GM12801 (cell line): ENCODE results near the gene AGER.

Experiments
- CTCF ChIP-seq: IDR thresholded peaks from one replicate; pipeline ENCODE4 v1.5.1; 2011; ENCODE audit warnings: control low read depth; ENCODE audit not compliant: insufficient read length; ENCODE audit errors: extremely low read depth

Gene AGER

GRCh38 chr6:32178547-32179440 is 5.3 kb downstream of the AGER start:
- TF ChIP-seq CTCF: no peak

DNA sequence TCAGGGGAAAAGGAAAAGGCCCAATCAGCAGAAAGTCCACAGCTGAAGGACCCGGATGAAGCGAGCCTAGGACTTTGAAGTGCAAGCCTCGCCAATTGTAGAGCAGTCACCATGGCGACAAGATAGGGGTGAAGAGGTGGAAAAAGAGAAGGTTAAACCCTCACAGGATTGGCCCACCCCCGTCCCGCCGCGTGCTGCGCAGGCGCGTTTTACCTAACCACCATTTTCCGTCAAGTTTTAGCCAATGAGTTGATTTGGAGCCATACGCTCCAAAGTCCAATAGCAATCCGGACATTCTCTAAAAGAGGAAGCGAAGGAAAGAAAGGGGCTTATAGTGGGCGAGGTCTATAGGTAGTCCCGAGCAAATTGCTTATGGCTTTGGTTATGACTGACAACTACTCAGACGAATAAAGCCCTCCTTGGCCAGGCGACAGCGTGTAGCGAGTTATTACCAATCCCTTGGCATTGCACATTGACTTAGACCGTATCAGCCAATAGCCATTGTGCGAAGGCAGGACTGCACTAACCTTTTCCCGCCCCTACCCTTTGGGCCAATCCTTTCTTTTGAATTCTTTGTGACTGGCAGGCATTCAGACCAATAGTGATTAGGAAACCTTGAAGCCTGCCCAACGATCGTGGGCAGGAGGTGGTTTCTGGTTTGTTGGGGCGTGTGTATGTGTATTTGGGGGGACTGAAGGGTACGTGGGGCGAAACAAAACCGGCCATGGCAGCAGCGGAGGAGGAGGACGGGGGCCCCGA is 6.1 kb downstream of the AGER start, which contains the start of gene RNF5:
RNF5 (plus strand) TSS at position 618 of the 759 bp plus-strand sequence; CDS start at position 725, 107 bp downstream.
- no peak for TF ChIP-seq CTCF

GRCh38 chr6:32177183-32177787 is 6.8 kb downstream of the AGER start:
- no peak for TF ChIP-seq CTCF

DNA sequence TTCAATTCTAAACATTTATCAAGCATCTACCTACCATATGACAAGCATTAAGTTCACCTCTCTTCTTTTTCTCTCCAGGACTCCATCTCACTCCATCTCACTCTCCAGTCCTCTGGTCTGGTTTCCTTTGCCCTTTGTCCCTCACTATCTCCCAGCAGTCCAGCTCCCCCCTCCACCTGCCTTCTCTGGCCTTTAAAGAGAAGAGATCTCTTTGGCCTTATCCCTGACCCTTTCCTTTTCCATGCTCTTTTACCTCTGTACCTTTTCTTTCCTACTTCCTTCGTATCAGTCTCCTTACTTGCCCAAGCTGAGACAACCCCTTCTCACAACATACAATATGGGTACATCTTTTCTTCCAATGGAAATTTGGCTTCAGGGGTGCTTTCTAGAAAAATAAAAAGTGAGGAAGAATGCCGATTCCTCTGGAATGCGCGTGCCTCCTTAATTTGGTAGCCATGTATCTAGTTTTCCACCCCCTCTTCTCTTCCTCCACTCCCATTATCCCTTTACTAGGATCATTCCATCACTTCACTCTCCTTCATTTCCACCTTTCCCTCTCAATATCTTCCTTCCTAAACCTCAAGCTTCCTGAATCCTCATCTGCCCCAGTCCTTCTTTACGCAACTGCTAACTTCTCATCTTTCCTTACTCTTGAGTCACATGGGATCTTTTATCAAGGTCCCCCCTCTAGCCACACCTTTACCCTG is 7.4 kb downstream of the AGER start:
- TF ChIP-seq CTCF: no peak

DNA sequence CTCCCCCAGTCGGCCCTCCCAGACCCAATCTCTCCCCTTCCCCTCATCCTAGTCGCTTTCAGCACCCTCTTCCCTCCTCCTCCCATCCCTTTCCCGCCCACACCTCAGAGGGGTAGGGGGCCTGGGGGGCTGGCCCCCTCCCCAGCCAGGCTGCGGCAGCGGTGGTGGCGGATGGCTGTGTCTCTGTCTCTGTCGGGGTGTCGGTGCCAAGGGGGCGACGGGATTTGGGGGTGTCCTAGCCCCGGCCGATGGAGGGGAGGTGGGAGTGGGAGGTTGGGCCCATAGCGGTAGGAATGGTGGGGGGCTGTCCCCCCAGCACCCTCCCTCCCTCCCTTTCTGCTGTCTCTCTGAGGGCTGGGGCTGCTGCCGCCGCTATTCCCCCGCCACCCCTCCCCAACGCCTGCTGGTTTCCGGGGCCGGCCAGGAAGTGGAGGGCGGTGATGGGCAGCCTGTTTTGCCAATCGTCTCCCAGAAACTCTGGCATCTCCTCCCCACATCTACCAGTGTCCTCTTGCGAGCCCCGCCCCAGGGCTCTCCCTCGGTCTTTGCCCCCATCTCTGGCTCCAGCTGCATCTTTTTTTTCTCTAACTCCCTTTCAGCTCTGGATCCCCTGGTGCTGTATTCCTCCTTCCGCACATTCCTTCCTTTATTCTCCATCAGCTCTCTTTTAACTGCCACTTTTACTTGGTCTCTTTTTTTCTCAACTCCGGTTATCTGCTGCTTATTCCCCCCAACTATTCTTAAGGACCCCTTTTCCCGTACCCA is 8.2 kb downstream of the AGER start, which contains the start of gene AGPAT1:
AGPAT1 (minus strand) TSS at position 374 of the 765 bp plus-strand sequence. CDS start 4,588 bp downstream, outside the sequence.
- TF ChIP-seq CTCF: no peak

GRCh38 chr6:32175322-32175710 is 8.7 kb downstream of the AGER start:
- no peak for TF ChIP-seq CTCF
